AG09309 (cell line): ENCODE data around the gene DUSP2.

ENCODE experiments used
- DNase-seq: peaks from one replicate; pipeline ENCODE4 v3.0.0-alpha.2; 2010; ENCODE audit warnings: low read depth
- H3K4me3 ChIP-seq: 2 replicates; pipeline ENCODE4 v1.5.1; 2011; ENCODE audit warnings: mild to moderate bottlenecking, low read depth, low read length, moderate library complexity; ENCODE audit not compliant: control insufficient read depth
- CTCF ChIP-seq: IDR thresholded peaks from 2 replicates; pipeline ENCODE4 v1.5.1; 2011; ENCODE audit warnings: mild to moderate bottlenecking, low read depth, low read length, inconsistent platforms; ENCODE audit not compliant: insufficient read depth, control insufficient read depth; ENCODE audit errors: missing control alignments

The DUSP2 gene

GRCh38 chr2:96102596-96103186 is 42.5 kb downstream of the DUSP2 start:
- H3K4me3 ChIP-seq = no peak overlapping the region
- no peak for DNase-seq
- TF ChIP-seq CTCF = no peak

GRCh38 chr2:96100893-96101304 is 44.3 kb downstream of the DUSP2 start:
- no peak for TF ChIP-seq CTCF
- DNase-seq = no peak
- no peak overlapping the region for H3K4me3 ChIP-seq

- no peak for TF ChIP-seq CTCF
- no peak overlapping the region for H3K4me3 ChIP-seq
- DNase-seq = no peak
Observed at GRCh38 chr2:96099861-96100798, 45.1 kb downstream of the DUSP2 start.

- TF ChIP-seq CTCF = no peak
- no peak for DNase-seq
- H3K4me3 ChIP-seq = no peak overlapping the region
Observed at GRCh38 chr2:96098900-96099590, 46.2 kb downstream of the DUSP2 start.

- no peak for TF ChIP-seq CTCF
- DNase-seq = no peak
- H3K4me3 ChIP-seq = no peak overlapping the region
Observed at GRCh38 chr2:96097951-96098823, 47.1 kb downstream of the DUSP2 start.

GRCh38 chr2:96097441-96097840 is 47.8 kb downstream of the DUSP2 start:
- no peak for TF ChIP-seq CTCF
- H3K4me3 ChIP-seq = no peak overlapping the region
- DNase-seq = no peak
